H1 (cell line): Measurements from ENCODE around the gene CD4. TPM values are rescaled to one million over a fixed set of nuclear protein-coding genes. Genes with fewer than 3 reads are reported as not detected.

Source experiments
- CBX5 ChIP-seq: fragments of 300-800, 300-1000 bp; sonication (generic); IDR thresholded peaks from 2 replicates; pipeline ENCODE4 v1.7.1; 2016; ENCODE audit warnings: antibody characterized with exemption, low read length, low read depth
- CHD7 ChIP-seq: fragments of 300-600 bp; sonication (generic); IDR thresholded peaks from 2 replicates; pipeline ENCODE4 v1.7.1; 2012; ENCODE audit warnings: low read length, moderate library complexity, mild to moderate bottlenecking, inconsistent platforms; ENCODE audit not compliant: insufficient replicate concordance
- CTCF ChIP-seq, 3 experiments: IDR thresholded peaks; 1 replicate in 2 of 3; 2 replicates in 1 of 3; pipeline versions ENCODE4 v1.5.1 to v1.6.1; 2011; ENCODE audit warnings: low read length in 3 of 3, mild to moderate bottlenecking in 3 of 3, inconsistent platforms in 2 of 3, low read depth in 1 of 3, moderate library complexity in 1 of 3; ENCODE audit not compliant: insufficient read depth in 1 of 3; ENCODE audit errors: control extremely low read depth in 1 of 3
- HDAC2 ChIP-seq, 2 experiments: fragments of 300-600 bp in 1 of 2; sonication (generic) in 1 of 2; IDR thresholded peaks; 2 replicates each; pipeline ENCODE4 v1.6.1; 2011 to 2012; ENCODE audit warnings: low read depth in 2 of 2, low read length in 2 of 2, mild to moderate bottlenecking in 2 of 2, moderate library complexity in 2 of 2, borderline replicate concordance in 1 of 2, inconsistent platforms in 1 of 2
- POU5F1 ChIP-seq: IDR thresholded peaks from 2 replicates; pipeline ENCODE4 v1.6.1; 2011; ENCODE audit warnings: low read depth, mild to moderate bottlenecking, low read length, moderate library complexity
- SIX5 ChIP-seq: IDR thresholded peaks from 2 replicates; pipeline ENCODE4 v1.6.1; 2011; ENCODE audit warnings: mild to moderate bottlenecking, low read depth, low read length
- polyA plus RNA-seq, 7 experiments: library from polyadenylated mRNA; depleted of rRNA in 3 of 7; stranded (reverse) in 5 of 7; unstranded in 2 of 7; fragments of >200 nt in 5 of 7; fragments of 200-250 nt in 2 of 7; gene quantifications; 1 replicate in 5 of 7; 2 replicates in 1 of 7; 4 replicates in 1 of 7; pipeline versions ENCODE4 v1.2.1 to v1.2.3, GENCODE V29; 2011 to 2013; ENCODE audit warnings: missing spikeins in 2 of 7, mixed read lengths in 2 of 7
- total RNA-seq: library from RNA; stranded (reverse); fragmentation: NEBNext Ultra II Directional; extraction: Animal tissue kit (Norgen Biotek cat#: 25700); gene quantifications from 2 replicates; pipeline ENCODE4 v1.2.1, GENCODE V29; 2021

Gene CD4
- total and polyA plus RNA-seq, 2 of the 8 experiments (the other 6 are each of a cell fraction or from before 2014, with no cell fraction given), result 3.4 to 5.1 TPM

GRCh38 chr12:6778574-6779550 is 10.5 kb upstream of the CD4 start (continued):
- peak in 2 of 3 experiments; percentile 95 to 98; a peak in 3 of 4 replicates for TF ChIP-seq CTCF (IDR thresholded peaks at IDR 0.05; ENCODE audit: control extremely low read depth in 1 of 3, insufficient read depth in 1 of 3, low read depth in 1 of 3, low read length in 3 of 3)
- TF ChIP-seq HDAC2 (IDR thresholded peaks at IDR 0.05; ENCODE audit: borderline replicate concordance in 1 of 2, low read depth in 2 of 2, low read length in 2 of 2), result no peak; a peak in 1 of 4 replicates
- TF ChIP-seq CHD7, result no peak
- TF ChIP-seq CBX5, result no peak
- TF ChIP-seq SIX5, result no peak
- TF ChIP-seq POU5F1, result no peak
